Thoracic aorta (tissue), 2 donors: ENCODE data around the gene THEMIS. TPM values are rescaled to one million over a fixed set of nuclear protein-coding genes. Genes with fewer than 3 reads are reported as not detected.
"Not testable (repeated sequence)": the region's sequence is repeated elsewhere in the genome, so short reads cannot be mapped to it uniquely, and the experiment has no call there.

Experiments
- ATAC-seq: fragments of 150-250 bp; one replicate; pipeline ENCODE4 v1.8.0; 2017; ENCODE audit warnings: low read depth; ENCODE audit not compliant: insufficient number of reproducible peaks, low FRiP score
- DNase-seq: peaks from one replicate; pipeline ENCODE4 v3.0.0-alpha.2; 2020; ENCODE audit warnings: low spot score
- H3K27ac ChIP-seq, 2 donors: fragments of 200-600 bp; sonication (generic); 1 replicate in 1 of 2; 2 replicates in 1 of 2; pipeline ENCODE4 v1.5.1; 2016; ENCODE audit warnings: mild to moderate bottlenecking in 2 of 2, moderate library complexity in 2 of 2
- H3K27me3 ChIP-seq: fragments of 200-600 bp; sonication (generic); replicated peaks from 2 replicates; pipeline ENCODE4 v1.6.0; 2016; ENCODE audit warnings: mild to moderate bottlenecking; ENCODE audit not compliant: insufficient read depth
- H3K36me3 ChIP-seq: fragments of 200-600 bp; sonication (generic); one replicate; pipeline ENCODE4 v1.5.1; 2016
- H3K4me1 ChIP-seq, 2 donors: fragments of 200-600 bp; sonication (generic); 1 replicate in 1 of 2; 2 replicates in 1 of 2; pipeline versions ENCODE4 v1.5.1 to v1.6.0; 2016; ENCODE audit warnings: low read depth in 2 of 2, mild to moderate bottlenecking in 1 of 2; ENCODE audit not compliant: control insufficient read depth in 1 of 2
- H3K4me3 ChIP-seq: fragments of 200-600 bp; sonication (generic); 2 replicates; pipeline ENCODE4 v1.5.1; 2016; ENCODE audit warnings: mild to moderate bottlenecking
- H3K9me3 ChIP-seq: fragments of 200-600 bp; sonication (generic); 2 replicates; pipeline ENCODE4 v1.5.1; 2016
- total RNA-seq, 2 donors: library from RNA; depleted of rRNA; stranded (reverse); fragments of >200 nt; gene quantifications; one replicate each; pipeline versions ENCODE4 v1.1.0 to v1.2.3, GENCODE V29; 2016
- TF ChIP-seq, protein P1 (sequence below): fragments of 200-600 bp; sonication (generic); IDR thresholded peaks from one replicate; pipeline ENCODE4 v1.5.1; 2019; ENCODE audit warnings: antibody characterized with exemption

The THEMIS gene
- total RNA-seq, 2 donors from 2014 or later: 1.6 to 1.9 TPM

GRCh38 chr6:127690588-127690987 is 210.3 kb downstream of the THEMIS start:
- H3K9me3 ChIP-seq: no peaks in the 10 kb centered on the region
- H3K4me1 ChIP-seq: no peaks in the 10 kb centered on the region
- H3K27ac ChIP-seq: no peak overlapping the region
- no peak for DNase-seq
- no peak for ATAC-seq
- H3K4me3 ChIP-seq: no peak overlapping the region
- TF ChIP-seq, protein P1, sequence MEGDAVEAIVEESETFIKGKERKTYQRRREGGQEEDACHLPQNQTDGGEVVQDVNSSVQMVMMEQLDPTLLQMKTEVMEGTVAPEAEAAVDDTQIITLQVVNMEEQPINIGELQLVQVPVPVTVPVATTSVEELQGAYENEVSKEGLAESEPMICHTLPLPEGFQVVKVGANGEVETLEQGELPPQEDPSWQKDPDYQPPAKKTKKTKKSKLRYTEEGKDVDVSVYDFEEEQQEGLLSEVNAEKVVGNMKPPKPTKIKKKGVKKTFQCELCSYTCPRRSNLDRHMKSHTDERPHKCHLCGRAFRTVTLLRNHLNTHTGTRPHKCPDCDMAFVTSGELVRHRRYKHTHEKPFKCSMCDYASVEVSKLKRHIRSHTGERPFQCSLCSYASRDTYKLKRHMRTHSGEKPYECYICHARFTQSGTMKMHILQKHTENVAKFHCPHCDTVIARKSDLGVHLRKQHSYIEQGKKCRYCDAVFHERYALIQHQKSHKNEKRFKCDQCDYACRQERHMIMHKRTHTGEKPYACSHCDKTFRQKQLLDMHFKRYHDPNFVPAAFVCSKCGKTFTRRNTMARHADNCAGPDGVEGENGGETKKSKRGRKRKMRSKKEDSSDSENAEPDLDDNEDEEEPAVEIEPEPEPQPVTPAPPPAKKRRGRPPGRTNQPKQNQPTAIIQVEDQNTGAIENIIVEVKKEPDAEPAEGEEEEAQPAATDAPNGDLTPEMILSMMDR: no peak
- no peaks in the 10 kb centered on the region for H3K27me3 ChIP-seq
- no peaks in the 10 kb centered on the region for H3K36me3 ChIP-seq

DNA sequence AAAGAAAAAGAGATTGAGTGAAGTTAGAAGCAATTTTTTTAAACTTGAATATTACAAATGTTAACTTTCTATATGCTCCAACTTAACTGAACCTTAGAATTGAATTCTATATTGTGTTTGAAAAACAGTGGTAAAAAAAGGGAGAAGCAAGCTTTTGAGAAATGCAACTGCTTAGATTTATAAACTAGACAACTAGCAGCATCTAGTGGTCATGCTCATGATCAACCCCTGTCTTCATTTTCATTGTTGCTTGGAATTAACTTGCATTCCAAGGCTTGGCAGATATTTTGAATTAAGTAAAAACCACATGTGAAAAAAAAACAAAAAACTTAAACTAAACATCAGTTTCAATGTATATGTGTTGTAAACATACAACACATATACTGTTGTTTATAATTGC is 210.8 kb downstream of the THEMIS start:
- ATAC-seq (no peak), DNase-seq (no peak)
- Histone ChIP-seq H3K4me1 (no peaks in the 10 kb centered on the region), H3K27me3 (no peaks in the 10 kb centered on the region), H3K4me3 (no peak overlapping the region), H3K36me3 (no peaks in the 10 kb centered on the region), H3K9me3 (no peaks in the 10 kb centered on the region), H3K27ac (no peak overlapping the region)
- TF ChIP-seq, protein P1: no peak

DNA sequence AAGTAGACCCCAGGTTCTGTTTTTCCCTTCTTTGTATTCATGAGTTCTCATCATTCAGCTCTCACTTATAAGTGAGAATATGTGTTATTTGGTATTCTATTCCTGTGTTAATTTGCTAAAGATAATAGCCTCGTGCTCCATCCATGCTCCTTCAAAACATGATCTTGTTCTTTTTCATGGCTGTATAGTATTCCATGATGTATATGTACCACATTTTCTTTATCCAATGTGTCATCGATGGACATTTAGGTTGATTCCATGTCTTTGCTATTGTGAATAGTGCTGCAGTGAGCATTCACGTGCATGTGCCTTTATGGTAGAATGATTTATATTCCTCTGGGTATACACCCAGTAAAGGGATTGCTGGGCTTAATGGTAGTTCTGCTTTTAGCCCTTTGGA is 213.4 kb downstream of the THEMIS start:
- H3K4me3 ChIP-seq, H3K9me3 ChIP-seq, H3K4me1 ChIP-seq, H3K27ac ChIP-seq, H3K36me3 ChIP-seq, DNase-seq, H3K27me3 ChIP-seq, ATAC-seq: not testable (repeated sequence)

DNA sequence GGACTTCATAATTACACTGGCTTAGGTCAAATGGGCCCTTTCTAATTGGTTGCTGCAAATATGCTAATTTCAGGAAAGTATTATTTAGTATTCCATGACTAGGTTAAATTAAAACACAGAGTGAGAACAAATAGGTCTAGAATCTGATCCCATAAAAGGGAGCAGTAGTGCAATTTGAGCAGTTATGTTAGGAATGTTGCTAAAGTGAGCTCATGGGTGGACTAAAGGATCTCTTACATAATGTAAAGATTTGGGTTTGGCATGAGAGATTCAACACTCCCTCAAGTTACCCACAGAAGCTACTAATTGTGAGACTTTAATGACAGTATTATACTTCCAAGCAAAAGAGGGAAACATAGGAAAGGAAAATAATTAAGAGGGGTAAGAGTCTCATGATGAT is 214.8 kb downstream of the THEMIS start:
- no peak for DNase-seq
- Histone ChIP-seq H3K27ac (no peak overlapping the region), H3K4me1 (no peaks in the 10 kb centered on the region), H3K9me3 (no peaks in the 10 kb centered on the region), H3K27me3 (no peaks in the 10 kb centered on the region), H3K36me3 (no peaks in the 10 kb centered on the region), H3K4me3 (no peak overlapping the region)
- TF ChIP-seq, protein P1: no peak
- no peak for ATAC-seq

DNA sequence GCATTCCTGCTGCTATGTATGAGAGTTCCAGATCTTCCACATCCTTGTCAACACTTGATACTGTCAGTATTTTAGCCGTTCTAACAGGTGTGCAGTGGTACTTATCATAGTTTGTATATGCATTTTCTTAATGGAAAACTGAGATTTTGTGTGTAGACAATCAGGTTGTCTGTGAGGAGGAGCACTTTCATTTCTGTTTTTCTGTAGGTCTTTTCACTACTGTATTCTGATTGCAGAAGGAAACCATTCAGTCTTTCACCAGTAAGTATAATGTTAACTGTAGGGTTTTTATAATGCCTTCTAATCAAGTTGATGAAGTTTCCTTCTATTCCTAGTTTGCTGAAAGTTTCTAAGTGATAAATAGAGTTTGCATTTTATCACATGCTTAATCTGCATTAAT is 216.4 kb downstream of the THEMIS start:
- no peaks in the 10 kb centered on the region for H3K36me3 ChIP-seq
- no peak overlapping the region for H3K27ac ChIP-seq
- no peaks in the 10 kb centered on the region for H3K4me1 ChIP-seq
- no peak overlapping the region for H3K4me3 ChIP-seq
- no peak for DNase-seq
- no peak for ATAC-seq
- H3K9me3 ChIP-seq: no peaks in the 10 kb centered on the region
- H3K27me3 ChIP-seq: no peaks in the 10 kb centered on the region
- TF ChIP-seq, protein P1: no peak
